Activated CD8-positive, alpha-beta memory T cell treated with anti-CD3 and anti-CD28 coated beads, Interleukin-2, amount 10 ng/mL, durations not matched to agents 7 days and 5 days (primary cell): Measurements from ENCODE around the gene C4orf50. TPM values are rescaled to one million over a fixed set of nuclear protein-coding genes. Genes with fewer than 3 reads are reported as not detected.

ENCODE experiments used
- ATAC-seq: fragments of 150-1000 bp; cut with Tn5 transposase; one replicate; pipeline ENCODE4 v1.10.0; 2021; ENCODE audit warnings: moderate library complexity
- CTCF ChIA-PET: fragments of 350-600 bp; sonication (Branson Sonifier 250); formaldehyde crosslinking; loops from one replicate; lab custom pipeline; 2021; ENCODE audit warnings: antibody characterized with exemption; lab: Charles Lee
- DNase-seq: peaks from one replicate; pipeline ENCODE4 v3.0.0-alpha.2; 2020
- H3K27ac Mint-ChIP-seq: one replicate; pipeline ENCODE4 v1.8.0; 2021; ENCODE audit warnings: mild to moderate bottlenecking, mixed read lengths
- H3K27me3 Mint-ChIP-seq: one replicate; pipeline ENCODE4 v1.8.0; 2021; ENCODE audit warnings: mixed read lengths
- H3K36me3 Mint-ChIP-seq: one replicate; pipeline ENCODE4 v1.8.0; 2021; ENCODE audit warnings: mild to moderate bottlenecking, mixed read lengths
- H3K4me1 Mint-ChIP-seq: one replicate; pipeline ENCODE4 v1.8.0; 2021; ENCODE audit warnings: mixed read lengths
- H3K4me3 Mint-ChIP-seq: one replicate; pipeline ENCODE4 v1.8.0; 2021; ENCODE audit warnings: mild to moderate bottlenecking, moderate library complexity, mixed read lengths
- H3K9me3 Mint-ChIP-seq: one replicate; pipeline ENCODE4 v1.8.0; 2022; ENCODE audit warnings: low read depth, mixed read lengths
- total RNA-seq, 2 experiments: library from RNA; stranded (reverse); gene quantifications; one replicate each; pipeline ENCODE4 v1.2.3, GENCODE V29; 2021

C4orf50 gene
- total RNA-seq, 2 experiments from 2014 or later = 0.82 to 1.1 TPM

GRCh38 chr4:5945936-5946335 is 72.3 kb downstream of the C4orf50 start:
- no peak overlapping the region for H3K27ac Mint-ChIP-seq
- CTCF ChIA-PET = interaction anchor here (2.0 kb wide), 1 partner anchor 52 kb away, joined by 4 read pairs; no protein-coding TSS in a partner anchor
- no peaks in the 10 kb centered on the region for H3K36me3 Mint-ChIP-seq
- ATAC-seq (no peak), DNase-seq (no peak)
- no peaks in the 10 kb centered on the region for H3K9me3 Mint-ChIP-seq
- no peak overlapping the region for H3K4me3 Mint-ChIP-seq
- no peaks in the 10 kb centered on the region for H3K27me3 Mint-ChIP-seq
- peaks cover 8% of the 10 kb centered on the region for H3K4me1 Mint-ChIP-seq

- H3K36me3 Mint-ChIP-seq = no peaks in the 10 kb centered on the region
- H3K9me3 Mint-ChIP-seq = no peaks in the 10 kb centered on the region
- H3K4me1 Mint-ChIP-seq = peaks cover 8% of the 10 kb centered on the region
- no peaks in the 10 kb centered on the region for H3K27me3 Mint-ChIP-seq
- DNase-seq = no peak
- no peak for ATAC-seq
- H3K4me3 Mint-ChIP-seq = no peak overlapping the region
- CTCF ChIA-PET = interaction anchor here (2.0 kb wide), 1 partner anchor 53 kb away, joined by 4 read pairs; no protein-coding TSS in a partner anchor
- H3K27ac Mint-ChIP-seq = no peak overlapping the region
Measured at GRCh38 chr4:5945171-5945570, 73.1 kb downstream of the C4orf50 start.

- H3K36me3 Mint-ChIP-seq = no peaks in the 10 kb centered on the region
- CTCF ChIA-PET = no interaction called here
- ATAC-seq = no peak
Measured at GRCh38 chr4:5943561-5943960, 74.7 kb downstream of the C4orf50 start.

GRCh38 chr4:5942947-5943346 is 75.3 kb downstream of the C4orf50 start:
- H3K36me3 Mint-ChIP-seq = no peaks in the 10 kb centered on the region
- no peak for DNase-seq
- ATAC-seq = no peak
- CTCF ChIA-PET = no interaction called here
- peaks cover 8% of the 10 kb centered on the region for H3K4me1 Mint-ChIP-seq
- no peaks in the 10 kb centered on the region for H3K9me3 Mint-ChIP-seq
- peaks cover 3% of the 10 kb centered on the region for H3K27me3 Mint-ChIP-seq
- no peak overlapping the region for H3K4me3 Mint-ChIP-seq
- no peak overlapping the region for H3K27ac Mint-ChIP-seq

More at GRCh38 chr4:5943561-5943960, 74.7 kb downstream of the C4orf50 start:
- no peak overlapping the region for H3K4me3 Mint-ChIP-seq
- H3K27ac Mint-ChIP-seq = peak overlapping the region; percentile 27
- no peak for DNase-seq
- peaks cover 8% of the 10 kb centered on the region for H3K4me1 Mint-ChIP-seq
- peaks cover 2% of the 10 kb centered on the region for H3K27me3 Mint-ChIP-seq
- H3K9me3 Mint-ChIP-seq = no peaks in the 10 kb centered on the region

- Mint-ChIP-seq H3K4me1 (peaks cover 8% of the 10 kb centered on the region), H3K36me3 (no peaks in the 10 kb centered on the region), H3K9me3 (no peaks in the 10 kb centered on the region), H3K4me3 (no peak overlapping the region), H3K27ac (no peak overlapping the region), H3K27me3 (peaks cover 3% of the 10 kb centered on the region)
- ATAC-seq = no peak
- CTCF ChIA-PET = no interaction called here
- no peak for DNase-seq
Measured at GRCh38 chr4:5941601-5942000, 76.6 kb downstream of the C4orf50 start.

- no peaks in the 10 kb centered on the region for H3K9me3 Mint-ChIP-seq
- H3K27ac Mint-ChIP-seq = no peak overlapping the region
- H3K36me3 Mint-ChIP-seq = no peaks in the 10 kb centered on the region
- no peak overlapping the region for H3K4me3 Mint-ChIP-seq
- ATAC-seq (no peak), DNase-seq (no peak)
- peaks cover 5% of the 10 kb centered on the region for H3K27me3 Mint-ChIP-seq
- peaks cover 8% of the 10 kb centered on the region for H3K4me1 Mint-ChIP-seq
- CTCF ChIA-PET = no interaction called here
Measured at GRCh38 chr4:5940470-5941203, 77.6 kb downstream of the C4orf50 start.

GRCh38 chr4:5933996-5934831 is 84.0 kb downstream of the C4orf50 start:
- Mint-ChIP-seq H3K4me1 (no peaks in the 10 kb centered on the region), H3K27ac (no peak overlapping the region), H3K27me3 (peaks cover 5% of the 10 kb centered on the region), H3K9me3 (no peaks in the 10 kb centered on the region), H3K4me3 (no peak overlapping the region), H3K36me3 (no peaks in the 10 kb centered on the region)
- ATAC-seq = no peak
- no peak for DNase-seq
- CTCF ChIA-PET = interaction anchor here (1.6 kb wide), 1 partner anchor 64 kb away, joined by 5 read pairs; no protein-coding TSS in a partner anchor

- peaks cover 2% of the 10 kb centered on the region for H3K27me3 Mint-ChIP-seq
- H3K4me1 Mint-ChIP-seq = no peaks in the 10 kb centered on the region
- ATAC-seq = no peak
- CTCF ChIA-PET = interaction anchor here (1.6 kb wide), 1 partner anchor 65 kb away, joined by 5 read pairs; no protein-coding TSS in a partner anchor
- no peak overlapping the region for H3K27ac Mint-ChIP-seq
- no peaks in the 10 kb centered on the region for H3K9me3 Mint-ChIP-seq
- no peak for DNase-seq
- H3K4me3 Mint-ChIP-seq = no peak overlapping the region
- no peaks in the 10 kb centered on the region for H3K36me3 Mint-ChIP-seq
Measured at GRCh38 chr4:5933116-5933515, 85.1 kb downstream of the C4orf50 start.

GRCh38 chr4:5932035-5932568 is 86.1 kb downstream of the C4orf50 start:
- Mint-ChIP-seq H3K27ac (no peak overlapping the region), H3K36me3 (no peaks in the 10 kb centered on the region), H3K4me1 (no peaks in the 10 kb centered on the region), H3K27me3 (peaks cover 2% of the 10 kb centered on the region), H3K9me3 (no peaks in the 10 kb centered on the region), H3K4me3 (no peak overlapping the region)
- ATAC-seq (no peak), DNase-seq (no peak)
- CTCF ChIA-PET = no interaction called here

GRCh38 chr4:5931526-5931925 is 86.7 kb downstream of the C4orf50 start:
- CTCF ChIA-PET = no interaction called here
- Mint-ChIP-seq H3K27ac (no peak overlapping the region), H3K36me3 (no peaks in the 10 kb centered on the region), H3K27me3 (peaks cover 5% of the 10 kb centered on the region), H3K9me3 (no peaks in the 10 kb centered on the region), H3K4me1 (no peaks in the 10 kb centered on the region), H3K4me3 (no peak overlapping the region)
- DNase-seq (no peak), ATAC-seq (no peak)

GRCh38 chr4:5930876-5931275 is 87.4 kb downstream of the C4orf50 start:
- no peak overlapping the region for H3K4me3 Mint-ChIP-seq
- no peaks in the 10 kb centered on the region for H3K36me3 Mint-ChIP-seq
- no peaks in the 10 kb centered on the region for H3K4me1 Mint-ChIP-seq
- H3K9me3 Mint-ChIP-seq = no peaks in the 10 kb centered on the region
- H3K27me3 Mint-ChIP-seq = peaks cover 3% of the 10 kb centered on the region
- no peak overlapping the region for H3K27ac Mint-ChIP-seq
- DNase-seq (no peak), ATAC-seq (no peak)
- CTCF ChIA-PET = no interaction called here

- ATAC-seq (no peak), DNase-seq (no peak)
- CTCF ChIA-PET = no interaction called here
- Mint-ChIP-seq H3K36me3 (no peaks in the 10 kb centered on the region), H3K4me3 (no peak overlapping the region), H3K27me3 (peaks cover 3% of the 10 kb centered on the region), H3K9me3 (no peaks in the 10 kb centered on the region), H3K27ac (no peak overlapping the region), H3K4me1 (no peaks in the 10 kb centered on the region)
Measured at GRCh38 chr4:5930456-5930855, 87.8 kb downstream of the C4orf50 start.

- ATAC-seq (no peak), DNase-seq (no peak)
- Mint-ChIP-seq H3K9me3 (no peaks in the 10 kb centered on the region), H3K27me3 (peaks cover 3% of the 10 kb centered on the region), H3K4me3 (no peak overlapping the region), H3K36me3 (no peaks in the 10 kb centered on the region), H3K4me1 (no peaks in the 10 kb centered on the region), H3K27ac (no peak overlapping the region)
- CTCF ChIA-PET = no interaction called here
Measured at GRCh38 chr4:5928844-5929420, 89.3 kb downstream of the C4orf50 start.
